WI38 (cell line): ENCODE results near the gene RMP24.

Source experiments
- H3K4me3 ChIP-seq: 2 replicates; pipeline ENCODE4 v1.5.1; 2011; ENCODE audit warnings: low read depth, mild to moderate bottlenecking, control low read depth, low read length
- TF ChIP-seq, protein P1 (sequence below): IDR thresholded peaks from 2 replicates; pipeline ENCODE4 v1.5.1; 2012; ENCODE audit warnings: low read depth, mild to moderate bottlenecking, control low read depth, low read length

The RMP24 gene

DNA sequence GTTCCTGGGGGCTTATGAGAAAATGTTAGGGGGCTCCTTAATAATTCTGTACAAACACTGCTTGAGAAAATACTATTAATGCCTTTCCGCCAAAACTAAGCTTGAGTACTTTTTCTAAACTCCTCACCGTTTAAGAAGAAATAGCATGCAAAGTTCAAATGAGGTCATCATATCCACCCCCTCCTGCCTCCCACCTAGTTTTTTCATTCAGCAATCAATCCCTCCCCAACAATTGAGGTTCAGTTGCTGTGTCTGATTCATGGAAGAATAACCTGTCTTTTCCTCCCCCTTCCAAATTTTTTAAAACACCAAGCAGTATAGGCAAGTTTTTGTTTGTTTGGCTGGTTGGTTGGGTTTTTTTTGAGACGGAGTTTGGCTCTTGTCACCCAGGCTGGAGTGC lies 24.4 kb upstream of the RMP24 start:
- H3K4me3 ChIP-seq: no peak overlapping the region
- TF ChIP-seq, protein P1, sequence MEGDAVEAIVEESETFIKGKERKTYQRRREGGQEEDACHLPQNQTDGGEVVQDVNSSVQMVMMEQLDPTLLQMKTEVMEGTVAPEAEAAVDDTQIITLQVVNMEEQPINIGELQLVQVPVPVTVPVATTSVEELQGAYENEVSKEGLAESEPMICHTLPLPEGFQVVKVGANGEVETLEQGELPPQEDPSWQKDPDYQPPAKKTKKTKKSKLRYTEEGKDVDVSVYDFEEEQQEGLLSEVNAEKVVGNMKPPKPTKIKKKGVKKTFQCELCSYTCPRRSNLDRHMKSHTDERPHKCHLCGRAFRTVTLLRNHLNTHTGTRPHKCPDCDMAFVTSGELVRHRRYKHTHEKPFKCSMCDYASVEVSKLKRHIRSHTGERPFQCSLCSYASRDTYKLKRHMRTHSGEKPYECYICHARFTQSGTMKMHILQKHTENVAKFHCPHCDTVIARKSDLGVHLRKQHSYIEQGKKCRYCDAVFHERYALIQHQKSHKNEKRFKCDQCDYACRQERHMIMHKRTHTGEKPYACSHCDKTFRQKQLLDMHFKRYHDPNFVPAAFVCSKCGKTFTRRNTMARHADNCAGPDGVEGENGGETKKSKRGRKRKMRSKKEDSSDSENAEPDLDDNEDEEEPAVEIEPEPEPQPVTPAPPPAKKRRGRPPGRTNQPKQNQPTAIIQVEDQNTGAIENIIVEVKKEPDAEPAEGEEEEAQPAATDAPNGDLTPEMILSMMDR: no peak

DNA sequence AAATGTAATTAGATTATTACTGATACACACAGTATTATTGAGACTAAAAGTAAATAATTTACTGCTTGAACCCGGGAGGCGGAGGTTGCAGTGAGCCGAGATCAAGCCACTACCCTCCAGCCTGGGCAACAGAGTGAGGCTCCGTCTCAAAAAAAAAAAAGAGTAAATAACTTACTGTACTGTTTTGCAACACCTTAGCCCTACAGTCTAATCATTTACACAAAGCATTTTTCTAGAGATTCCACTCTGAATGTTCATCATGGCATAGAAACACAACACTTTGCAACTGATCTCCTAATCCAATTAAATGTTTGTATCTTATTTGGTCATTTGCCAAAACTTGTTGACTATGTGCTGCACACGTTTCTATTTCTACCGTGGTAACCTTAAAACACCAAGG lies 23.4 kb upstream of the RMP24 start:
- no peak overlapping the region for H3K4me3 ChIP-seq
- TF ChIP-seq, protein P1: no peak

DNA sequence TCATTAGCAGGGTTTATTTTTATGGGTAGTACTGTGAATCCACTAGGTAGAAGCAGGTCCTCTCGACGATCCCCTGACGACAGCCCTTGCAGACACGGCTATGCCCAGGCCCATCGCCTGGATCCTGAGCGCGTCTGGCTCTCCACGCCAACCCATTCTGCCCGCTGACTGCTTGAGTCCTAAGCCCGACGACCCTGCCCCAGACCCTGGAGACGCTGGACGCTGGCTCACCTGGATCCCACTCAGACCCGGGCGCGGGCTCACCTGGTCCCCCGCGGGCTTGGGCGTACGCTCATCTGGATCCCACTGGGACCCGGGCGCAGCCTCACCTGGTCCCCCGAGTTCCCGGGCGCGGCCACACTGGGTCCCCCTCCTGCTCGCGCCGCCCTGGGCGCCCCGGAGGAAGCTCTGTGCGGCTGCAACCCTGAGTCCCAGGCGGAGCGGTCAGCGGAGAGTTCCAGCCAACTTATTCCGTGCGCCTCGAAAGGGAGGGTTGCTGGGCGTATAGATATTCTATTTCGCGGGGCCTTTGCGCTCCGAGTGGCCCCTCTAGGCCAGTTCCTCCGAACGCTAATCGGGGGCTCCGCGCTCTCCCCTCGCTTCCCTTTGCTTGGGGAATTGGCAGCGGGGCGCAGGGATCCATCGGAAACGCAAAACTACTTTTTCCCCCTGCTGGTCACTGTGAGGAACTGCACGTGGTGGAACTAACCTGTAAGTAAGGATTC lies 22.4 kb upstream of the RMP24 start:
- TF ChIP-seq, protein P1: peak; percentile 97

DNA sequence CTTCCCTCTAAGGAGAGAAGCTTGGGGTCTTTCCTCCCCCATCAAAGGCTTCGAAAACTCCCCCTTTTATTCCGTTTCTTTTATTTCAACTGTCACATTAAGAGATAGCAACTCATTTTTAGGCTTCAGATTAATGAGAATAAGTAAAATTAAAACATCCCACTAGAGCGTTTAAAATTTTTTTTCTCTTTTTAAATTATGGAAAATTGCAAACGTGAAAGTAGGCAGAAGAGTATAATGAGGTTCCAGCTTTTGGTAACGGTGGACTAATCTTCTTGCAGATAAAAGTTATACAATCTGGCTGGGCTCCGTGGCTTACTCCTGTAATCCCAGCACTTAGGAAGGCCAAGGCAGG lies 21.9 kb upstream of the RMP24 start:
- peak overlapping the region; percentile 43; the same call in 1 of the 2 replicates for H3K4me3 ChIP-seq
- TF ChIP-seq, protein P1: no peak

More for the DNA sequence above, 22.4 kb upstream of the RMP24 start:
- peak overlapping the region; percentile 43 for H3K4me3 ChIP-seq

DNA sequence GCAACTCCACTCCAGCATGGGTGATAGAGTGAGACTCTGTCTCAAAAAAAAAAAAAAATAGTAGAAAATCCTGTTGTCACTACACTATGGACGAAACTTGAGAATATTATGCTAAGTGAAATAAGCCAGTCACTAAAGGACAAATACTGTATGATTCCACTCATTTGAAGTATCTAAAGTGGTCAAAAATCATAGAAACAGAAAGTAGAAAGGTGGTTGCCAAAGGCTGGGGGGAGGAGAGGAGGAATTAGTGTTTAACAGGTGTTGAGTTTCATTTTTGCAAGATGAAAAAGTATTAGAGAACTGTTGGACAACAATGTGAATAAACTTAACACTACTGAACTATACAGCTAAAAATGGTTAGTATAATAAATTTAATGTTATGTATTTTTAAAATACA lies 18.8 kb upstream of the RMP24 start:
- TF ChIP-seq, protein P1: no peak

DNA sequence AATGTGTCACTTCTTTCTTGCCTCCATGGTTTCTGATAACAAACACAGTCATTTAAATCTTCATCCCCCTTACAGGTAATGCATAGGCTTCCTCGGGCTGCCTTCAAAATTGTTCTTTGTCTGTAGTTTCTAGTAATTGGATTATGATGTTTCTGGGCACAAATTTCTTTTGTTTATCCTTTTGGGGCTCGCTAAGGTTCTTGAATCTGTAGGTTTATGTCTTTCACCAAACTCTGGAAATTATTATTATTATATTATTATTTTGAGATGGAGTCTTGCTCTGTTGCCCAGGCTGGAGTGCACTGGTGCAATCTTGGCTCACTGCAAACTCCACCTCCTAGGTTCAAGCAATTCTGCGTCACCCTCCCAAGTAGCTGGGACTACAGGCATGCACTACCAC lies 16.3 kb upstream of the RMP24 start:
- no peak overlapping the region for H3K4me3 ChIP-seq
- TF ChIP-seq, protein P1: no peak

More for the DNA sequence above, 18.8 kb upstream of the RMP24 start:
- H3K4me3 ChIP-seq: no peak overlapping the region

DNA sequence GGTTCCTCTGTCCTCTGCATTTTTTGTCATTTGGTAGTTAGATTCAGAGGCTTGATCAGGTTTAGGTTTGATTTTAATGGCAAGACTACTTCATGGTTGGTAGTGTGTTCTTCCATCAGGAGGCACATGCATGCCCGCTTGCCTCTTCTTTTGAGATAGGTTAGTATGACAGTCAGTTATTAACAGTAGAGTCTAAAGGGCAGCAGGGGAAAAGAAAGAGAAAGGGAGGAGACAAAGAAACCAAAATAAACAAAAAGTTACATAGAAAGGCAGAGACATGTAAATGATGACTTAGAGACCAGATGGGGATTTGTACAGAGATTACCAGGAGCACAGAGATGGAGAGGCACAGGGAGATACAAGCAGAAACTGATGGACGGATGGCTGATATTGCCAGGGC lies 10.2 kb upstream of the RMP24 start:
- TF ChIP-seq, protein P1: no peak
- H3K4me3 ChIP-seq: no peak overlapping the region
